KG1 (cell line): ENCODE results near the gene SULT2B1.
"Not testable (repeated sequence)": the region's sequence is repeated elsewhere in the genome, so short reads cannot be mapped to it uniquely, and the experiment has no call there.

Experiments
- DNase-seq: peaks from one replicate; lab custom pipeline; 2025; lab: John Stamatoyannopoulos, UW

SULT2B1 gene

GRCh38 chr19:48618916-48619691 is 67.1 kb downstream of the SULT2B1 start, which contains the start of the genes RPL18 and SPHK2:
TSS of gene RPL18 (minus strand) at chr19:48619178. CDS start at chr19:48619143, 35 bp downstream.
TSS of gene SPHK2 (plus strand) at chr19:48619506. CDS start at chr19:48620515, 1,009 bp downstream.
- DNase-seq = peak; percentile 98

- DNase-seq = no peak
These were observed 68.0 kb downstream of the SULT2B1 start for GRCh38 chr19:48619692-48620585.

DNA sequence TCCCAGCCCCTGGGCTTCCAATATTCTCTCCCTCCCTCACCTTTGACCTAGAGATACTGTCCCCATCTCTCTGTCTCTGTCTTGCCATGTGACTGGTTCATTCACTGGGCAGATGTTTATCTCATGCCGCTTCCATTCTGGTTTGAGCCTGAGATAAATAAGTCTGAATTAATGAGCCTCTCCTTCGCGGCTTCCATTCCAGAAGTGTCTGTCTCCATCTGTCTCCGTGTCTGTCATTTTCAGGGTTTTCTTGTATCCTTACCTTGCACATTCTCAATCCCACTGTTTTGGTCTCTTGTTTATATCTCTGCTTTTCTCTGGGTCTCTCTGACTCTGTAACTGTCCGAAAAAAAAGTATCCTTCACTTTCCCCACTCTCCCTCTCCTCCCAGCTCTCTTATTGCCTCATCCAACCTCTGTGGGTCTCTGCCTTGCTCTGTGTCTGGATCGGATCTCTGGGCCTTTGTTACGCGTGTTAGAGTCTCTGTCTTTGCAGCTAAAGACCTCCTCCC is 71.6 kb downstream of the SULT2B1 start:
- DNase-seq = no peak

GRCh38 chr19:48624067-48624594 is 72.2 kb downstream of the SULT2B1 start:
- DNase-seq = no peak

GRCh38 chr19:48624791-48625723 is 73.1 kb downstream of the SULT2B1 start:
- DNase-seq = no peak

GRCh38 chr19:48625891-48626327 is 73.9 kb downstream of the SULT2B1 start:
- no peak for DNase-seq

DNA sequence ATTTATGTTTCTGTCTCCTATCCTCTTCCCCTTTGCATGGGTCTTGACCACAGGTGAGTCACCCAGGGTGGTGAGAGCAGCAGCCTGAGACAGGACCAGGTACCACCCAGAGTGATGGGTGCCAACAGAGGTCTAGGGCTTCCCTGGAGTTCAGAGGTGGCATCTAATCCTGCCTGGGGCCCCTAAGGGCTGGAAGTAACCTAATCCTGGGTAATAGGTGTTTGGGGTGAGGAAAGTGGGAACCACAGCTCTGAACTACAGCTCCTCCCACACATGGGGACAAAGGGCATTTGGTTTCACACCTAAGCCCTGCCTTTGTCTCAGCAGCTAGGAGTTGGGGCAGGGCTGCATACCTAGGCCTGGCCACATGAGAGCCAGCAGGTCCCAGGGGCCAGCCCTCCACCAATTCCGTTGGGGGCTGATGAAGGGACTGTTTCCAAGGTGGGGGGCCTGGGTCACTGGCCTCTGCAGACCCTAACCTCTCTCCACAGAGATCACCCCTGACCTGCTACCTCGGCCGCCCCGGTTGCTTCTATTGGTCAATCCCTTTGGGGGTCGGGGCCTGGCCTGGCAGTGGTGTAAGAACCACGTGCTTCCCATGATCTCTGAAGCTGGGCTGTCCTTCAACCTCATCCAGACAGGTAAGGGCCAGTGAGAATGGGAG is 75.4 kb downstream of the SULT2B1 start:
- DNase-seq = no peak

- no peak for DNase-seq
These were observed 75.9 kb downstream of the SULT2B1 start for GRCh38 chr19:48627865-48628314.

GRCh38 chr19:48628486-48629296 is 76.7 kb downstream of the SULT2B1 start:
- no peak for DNase-seq

- DNase-seq = no peak
These were observed 77.3 kb downstream of the SULT2B1 start for GRCh38 chr19:48629297-48629598.

DNA sequence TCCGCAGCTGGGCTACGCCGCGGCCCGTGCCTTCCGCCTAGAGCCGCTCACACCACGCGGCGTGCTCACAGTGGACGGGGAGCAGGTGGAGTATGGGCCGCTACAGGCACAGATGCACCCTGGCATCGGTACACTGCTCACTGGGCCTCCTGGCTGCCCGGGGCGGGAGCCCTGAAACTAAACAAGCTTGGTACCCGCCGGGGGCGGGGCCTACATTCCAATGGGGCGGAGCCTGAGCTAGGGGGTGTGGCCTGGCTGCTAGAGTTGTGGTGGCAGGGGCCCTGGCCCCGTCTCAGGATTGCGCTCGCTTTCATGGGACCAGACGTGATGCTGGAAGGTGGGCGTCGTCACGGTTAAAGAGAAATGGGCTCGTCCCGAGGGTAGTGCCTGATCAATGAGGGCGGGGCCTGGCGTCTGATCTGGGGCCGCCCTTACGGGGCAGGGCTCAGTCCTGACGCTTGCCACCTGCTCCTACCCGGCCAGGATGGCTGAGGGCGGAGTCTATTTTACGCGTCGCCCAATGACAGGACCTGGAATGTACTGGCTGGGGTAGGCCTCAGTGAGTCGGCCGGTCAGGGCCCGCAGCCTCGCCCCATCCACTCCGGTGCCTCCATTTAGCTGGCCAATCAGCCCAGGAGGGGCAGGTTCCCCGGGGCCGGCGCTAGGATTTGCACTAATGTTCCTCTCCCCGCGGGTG is 77.8 kb downstream of the SULT2B1 start:
- no peak for DNase-seq

DNA sequence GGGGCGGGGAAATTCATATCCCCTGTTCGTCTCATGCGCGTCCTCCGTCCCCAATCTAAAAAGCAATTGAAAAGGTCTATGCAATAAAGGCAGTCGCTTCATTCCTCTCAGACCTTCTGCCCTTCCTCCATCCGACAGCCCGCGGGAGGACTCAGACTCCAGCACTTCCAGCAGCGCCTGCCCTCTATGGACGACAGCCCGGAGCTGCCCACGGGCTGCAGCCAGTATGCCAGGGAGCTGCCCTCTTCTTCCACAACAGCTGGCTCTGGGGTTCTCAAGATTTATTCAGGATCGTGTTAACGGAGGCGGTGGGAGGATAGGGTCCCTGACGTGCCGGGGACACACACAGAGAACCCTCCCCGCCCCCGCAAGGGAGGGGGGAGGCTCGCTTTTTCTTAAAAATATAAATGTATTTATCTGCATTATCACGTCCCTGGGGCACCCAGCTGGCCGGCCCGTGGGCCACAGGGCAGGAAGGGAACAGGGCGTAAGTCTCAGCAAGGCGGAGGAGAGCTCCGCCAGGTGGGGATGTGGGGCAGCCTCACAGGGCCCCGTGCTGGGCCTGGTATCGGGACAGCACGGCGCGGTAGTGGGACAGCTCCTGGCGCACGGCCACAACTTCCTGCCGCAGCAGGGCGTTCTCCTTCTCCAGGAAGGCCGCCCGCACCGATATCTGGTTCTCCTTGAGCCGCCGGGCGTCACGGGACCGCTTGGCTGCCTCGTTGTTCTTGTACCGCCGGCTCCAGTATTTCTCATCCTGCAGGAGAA is 78.5 kb downstream of the SULT2B1 start:
- DNase-seq = no peak

DNA sequence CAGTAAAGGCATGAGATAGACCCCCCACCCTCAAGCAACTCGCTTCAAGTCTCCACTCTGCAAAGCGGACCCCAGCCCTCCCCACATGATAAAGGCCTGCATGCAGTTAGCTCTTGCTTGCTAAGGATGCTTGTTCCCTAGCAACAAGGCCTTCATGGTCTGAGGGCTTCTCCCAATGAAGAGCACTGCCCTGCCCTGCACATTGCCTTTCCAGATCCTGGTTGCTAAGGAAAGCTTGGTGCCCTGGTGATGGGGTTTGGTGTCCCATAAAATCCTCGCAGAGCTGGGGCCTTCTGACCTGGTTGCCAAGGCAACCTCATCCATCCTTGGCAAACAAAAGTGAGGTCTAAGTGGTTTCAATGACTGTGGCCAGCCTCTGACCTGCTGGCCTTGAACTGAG is 79.3 kb downstream of the SULT2B1 start:
- no peak for DNase-seq

- not testable (repeated sequence) for DNase-seq
These were observed 80.3 kb downstream of the SULT2B1 start for GRCh38 chr19:48632286-48632685.

DNA sequence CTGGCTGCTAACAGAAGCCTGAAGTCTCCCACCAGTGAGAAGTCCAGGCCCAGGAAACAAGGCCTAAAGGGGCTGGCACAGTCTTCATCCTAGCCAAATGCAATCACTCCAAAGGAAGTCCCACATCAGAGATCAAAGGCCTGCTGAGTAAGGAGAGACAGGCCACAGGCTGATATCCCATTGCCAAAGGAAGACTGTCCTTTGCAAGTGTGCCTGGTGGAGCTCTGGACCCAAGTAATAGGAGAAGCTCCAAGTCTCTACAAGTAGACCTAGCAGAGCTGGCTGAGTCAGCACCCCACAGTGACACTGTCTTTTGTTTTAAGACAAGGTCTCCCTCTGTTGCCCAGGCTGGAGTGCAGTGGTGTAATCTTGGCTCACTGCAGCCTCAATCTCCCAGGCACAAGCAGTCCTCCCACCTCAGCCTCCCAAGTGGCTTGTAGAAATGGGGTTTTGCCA is 80.7 kb downstream of the SULT2B1 start:
- DNase-seq = no peak

DNA sequence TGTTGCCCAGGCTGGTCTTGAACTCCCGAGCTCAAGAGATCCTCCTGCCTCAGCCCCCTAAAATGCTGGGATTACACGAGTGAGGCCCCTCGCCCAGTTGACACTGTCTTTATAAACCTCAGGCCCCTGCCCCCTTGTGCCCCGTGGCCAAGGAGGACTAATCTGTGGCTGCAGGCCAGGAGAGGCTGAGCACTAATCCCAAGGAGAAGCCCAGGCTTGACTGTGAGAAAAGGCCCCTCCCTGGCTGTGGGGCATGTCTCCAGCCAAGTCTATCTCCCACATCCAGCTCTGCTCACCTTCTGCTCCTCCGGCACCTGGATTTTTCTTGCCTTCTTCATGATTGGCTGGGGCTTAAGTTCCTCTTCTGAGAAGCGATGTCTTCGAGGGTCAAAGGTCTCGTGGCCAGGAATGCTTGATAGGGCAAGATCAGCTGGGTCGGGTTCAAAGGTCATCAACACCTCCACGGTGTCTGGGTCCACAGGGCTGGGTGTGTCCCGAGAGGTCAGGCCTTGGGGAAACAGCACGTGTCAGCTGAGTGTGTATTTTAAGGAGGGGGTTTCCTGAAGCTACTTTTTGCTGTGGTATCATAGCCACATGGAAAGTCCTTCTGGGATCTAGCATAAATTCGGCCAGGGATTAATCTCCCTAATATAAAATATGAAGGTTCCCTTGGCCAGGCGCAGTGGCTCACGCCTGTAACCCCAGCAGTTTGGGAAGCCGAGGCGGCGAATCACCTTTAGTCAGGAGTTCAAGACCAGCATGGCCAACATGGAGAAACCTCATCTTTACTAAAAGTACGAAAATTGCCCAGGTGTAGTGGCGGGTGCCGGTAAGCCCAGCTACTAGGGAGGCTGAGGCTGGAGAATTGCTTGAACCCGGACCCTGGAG is 81.4 kb downstream of the SULT2B1 start:
- DNase-seq = no peak

GRCh38 chr19:48634036-48634342 is 82.0 kb downstream of the SULT2B1 start:
- no peak for DNase-seq
